Activated naive CD4-positive, alpha-beta T cell treated with anti-CD3 and anti-CD28 coated beads, Interleukin-2, amount 10 ng/mL, durations not matched to agents 5 hours and 36 hours (primary cell): Measurements from ENCODE around the gene FASTKD1. TPM values are rescaled to one million over a fixed set of nuclear protein-coding genes. Genes with fewer than 3 reads are reported as not detected.

Experiments used
- total RNA-seq, 2 experiments: library from RNA; stranded (reverse); gene quantifications; one replicate each; pipeline ENCODE4 v1.2.3, GENCODE V29; 2021

The FASTKD1 gene, protein sequence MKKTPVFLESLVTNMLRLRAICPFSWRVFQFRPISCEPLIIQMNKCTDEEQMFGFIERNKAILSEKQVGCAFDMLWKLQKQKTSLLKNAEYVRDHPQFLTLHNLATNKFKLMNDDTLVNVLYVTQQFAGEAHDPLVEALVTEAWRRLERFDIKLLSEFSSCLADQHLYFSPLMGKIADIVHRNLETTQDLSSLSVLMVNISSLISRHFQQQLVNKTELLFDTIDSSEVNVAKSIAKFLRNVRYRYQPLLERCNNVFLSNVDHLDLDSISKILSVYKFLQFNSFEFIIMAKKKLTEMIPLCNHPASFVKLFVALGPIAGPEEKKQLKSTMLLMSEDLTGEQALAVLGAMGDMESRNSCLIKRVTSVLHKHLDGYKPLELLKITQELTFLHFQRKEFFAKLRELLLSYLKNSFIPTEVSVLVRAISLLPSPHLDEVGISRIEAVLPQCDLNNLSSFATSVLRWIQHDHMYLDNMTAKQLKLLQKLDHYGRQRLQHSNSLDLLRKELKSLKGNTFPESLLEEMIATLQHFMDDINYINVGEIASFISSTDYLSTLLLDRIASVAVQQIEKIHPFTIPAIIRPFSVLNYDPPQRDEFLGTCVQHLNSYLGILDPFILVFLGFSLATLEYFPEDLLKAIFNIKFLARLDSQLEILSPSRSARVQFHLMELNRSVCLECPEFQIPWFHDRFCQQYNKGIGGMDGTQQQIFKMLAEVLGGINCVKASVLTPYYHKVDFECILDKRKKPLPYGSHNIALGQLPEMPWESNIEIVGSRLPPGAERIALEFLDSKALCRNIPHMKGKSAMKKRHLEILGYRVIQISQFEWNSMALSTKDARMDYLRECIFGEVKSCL
- 10 to 100 TPM; 35.4 to 37.9 TPM for total RNA-seq

DNA sequence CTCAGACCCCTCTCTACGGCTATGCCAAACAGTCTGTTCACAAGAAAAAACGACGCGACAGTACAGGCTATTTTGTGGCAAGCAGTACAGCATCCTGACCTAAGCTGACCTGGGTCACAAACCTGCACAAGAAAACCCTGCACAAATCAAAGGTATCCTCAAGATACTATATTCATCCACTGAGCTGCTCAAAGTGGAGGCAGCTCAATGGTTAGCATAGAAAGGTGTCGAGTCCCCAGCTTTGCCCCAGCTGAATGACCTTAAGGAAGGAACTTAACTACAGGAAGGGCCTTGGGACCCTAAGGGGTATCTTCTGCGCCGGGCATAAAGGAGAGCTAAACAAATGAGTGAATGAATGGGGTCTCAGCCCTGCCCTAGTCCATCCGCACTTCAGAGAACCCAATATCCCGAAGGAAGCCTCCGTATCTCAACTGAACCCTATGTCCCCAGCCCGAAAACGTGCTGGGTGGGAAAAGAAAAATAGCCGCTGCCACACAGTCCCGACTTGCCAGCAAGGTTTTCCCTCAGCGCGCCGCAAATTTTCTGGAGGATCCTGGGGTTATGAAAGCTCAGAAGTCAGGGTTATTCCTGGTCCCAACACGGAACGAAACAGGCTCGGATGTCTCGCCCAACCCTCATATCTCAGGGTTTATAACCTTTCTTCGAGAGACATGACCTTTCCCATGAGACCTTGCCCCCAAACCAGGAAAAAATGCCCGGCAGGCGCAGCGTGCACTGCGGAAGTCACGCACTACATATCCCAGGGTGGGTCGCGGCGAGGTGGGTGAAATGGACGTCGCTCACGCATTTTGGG lies at the start of gene FASTKD1:
FASTKD1 (minus strand) TSS at position 706 of the 814 bp plus-strand sequence. CDS start 1,836 bp downstream, outside the sequence.

DNA sequence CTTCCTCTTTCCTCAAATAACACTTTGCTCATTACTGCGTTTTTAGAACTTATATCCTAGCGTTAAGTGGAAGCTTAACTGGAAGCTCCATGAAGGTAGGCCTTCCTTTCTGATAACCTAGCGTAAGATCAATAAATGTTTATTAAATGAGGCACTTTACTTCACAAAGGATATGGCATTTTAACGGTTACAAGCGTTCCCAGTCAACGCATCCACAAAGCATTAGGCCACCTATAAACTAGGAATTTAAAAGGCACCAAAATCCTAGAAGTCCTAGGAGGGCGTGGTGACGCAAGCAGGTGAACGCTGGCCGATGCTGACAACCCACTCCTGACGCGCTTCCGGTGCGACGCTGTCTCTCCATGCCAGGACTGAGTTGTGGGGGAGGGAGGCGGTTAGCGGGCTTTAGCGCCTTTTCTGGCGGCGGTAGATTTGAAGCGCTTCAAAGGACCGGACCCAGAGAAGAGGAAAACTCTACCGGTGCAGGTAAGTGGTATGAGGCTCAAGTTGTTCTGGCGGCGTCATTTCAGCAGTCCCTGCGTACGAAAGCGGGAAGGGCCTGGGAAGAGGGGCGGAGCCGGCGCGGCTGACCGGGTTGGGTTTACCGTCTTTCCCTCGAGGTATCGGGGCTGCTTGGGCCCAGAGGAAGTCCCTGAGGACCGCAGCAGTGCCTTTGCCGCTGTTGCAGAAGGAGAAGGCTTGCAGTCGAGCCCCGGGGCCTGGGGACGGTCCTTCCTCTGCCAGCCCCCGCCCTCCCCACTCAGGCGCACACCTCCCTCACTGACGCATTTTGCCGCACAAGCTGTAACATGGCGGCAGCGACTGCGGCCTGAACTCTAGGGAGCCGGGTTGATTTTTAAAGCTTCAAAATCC lies 10.6 kb upstream of the FASTKD1 start, which contains the start of gene PPIG:
PPIG (plus strand) TSS at position 347 of the 873 bp plus-strand sequence. CDS start 19,691 bp downstream, outside the sequence.

DNA sequence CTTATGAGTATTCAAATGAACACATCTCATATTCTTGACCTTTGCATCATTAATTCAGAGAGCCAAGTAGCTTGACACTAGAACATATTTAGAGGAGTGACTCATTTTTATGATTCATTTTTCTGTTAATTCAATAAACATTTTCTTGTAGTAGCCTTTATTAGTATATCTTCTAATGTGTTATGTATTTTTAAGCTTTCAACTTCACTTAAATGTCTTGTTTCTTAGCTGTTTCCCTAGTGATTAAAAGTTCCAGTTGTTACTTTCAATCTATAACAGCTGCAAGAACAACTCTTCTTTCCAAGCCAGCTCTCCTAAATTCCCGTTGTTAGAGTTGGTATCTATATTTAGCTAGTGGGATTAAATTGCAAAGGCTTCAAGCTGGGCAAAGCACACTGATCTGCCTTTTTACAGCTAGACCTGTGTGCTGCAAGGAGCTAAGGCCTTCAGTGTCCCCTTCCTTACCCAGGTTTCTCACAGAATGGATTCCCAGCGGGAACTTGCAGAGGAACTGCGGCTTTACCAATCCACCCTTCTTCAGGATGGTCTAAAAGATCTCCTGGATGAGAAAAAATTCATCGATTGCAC lies 64.3 kb downstream of the FASTKD1 start, which contains the start of gene KLHL41:
KLHL41 (plus strand) TSS at position 405 of the 588 bp plus-strand sequence; CDS start at position 482, 77 bp downstream.

Other genes with a start within 250 kb of the FASTKD1 start
- under 1 TPM in 1 of 2 experiments, not detected in 1; 0.02 TPM for gene LRP2, start 211.3 kb downstream of the FASTKD1 start, total RNA-seq
- gene BBS5, start 94.4 kb downstream of the FASTKD1 start, total RNA-seq, result 1 to 10 TPM; 1.1 to 1.4 TPM
- not detected for gene KLHL41, start 64.2 kb downstream of the FASTKD1 start, total RNA-seq
- gene PPIG, start 10.5 kb upstream of the FASTKD1 start, total RNA-seq, result 10 to 100 TPM; 55.9 to 59.0 TPM
- not detected for gene CFAP210, start 120.5 kb upstream of the FASTKD1 start, total RNA-seq
- gene PHOSPHO2, start 120.6 kb upstream of the FASTKD1 start, total RNA-seq, result 1 to 10 TPM; 2.5 to 3.5 TPM
- 1 to 10 TPM; 2.6 to 2.9 TPM for gene KLHL23, start 160.0 kb upstream of the FASTKD1 start, total RNA-seq
- gene SSB, start 225.0 kb upstream of the FASTKD1 start, total RNA-seq, result 10 to 100 TPM; 66.8 to 72.0 TPM